CD8-positive, alpha-beta memory T cell (primary cell): ENCODE measurements around the gene RERGL. TPM values are rescaled to one million over a fixed set of nuclear protein-coding genes. Genes with fewer than 3 reads are reported as not detected.

ENCODE experiments used
- CTCF ChIA-PET: fragments of 350-600 bp; sonication (Branson Sonifier 250); formaldehyde crosslinking; loops from one replicate; lab custom pipeline; 2021; ENCODE audit warnings: antibody characterized with exemption; lab: Charles Lee
- POLR2A ChIA-PET: fragments of 350-600 bp; sonication (Branson Sonifier 250); formaldehyde crosslinking; loops from one replicate; lab custom pipeline; 2021; ENCODE audit warnings: antibody characterized with exemption; lab: Charles Lee
- DNase-seq, 5 donors: peaks; one replicate each; pipeline versions ENCODE4 v3.0.0 to v3.0.0-alpha.2; 2020 to 2022; ENCODE audit warnings: mixed read lengths in 1 of 5
- H3K27ac ChIP-seq: one replicate; pipeline ENCODE4 v1.7.0; 2013; ENCODE audit warnings: low read depth, mild to moderate bottlenecking, low read length, moderate library complexity
- H3K27me3 ChIP-seq: 2 replicates; pipeline ENCODE4 v1.7.0; 2013; ENCODE audit warnings: low read length, mild to moderate bottlenecking; ENCODE audit not compliant: insufficient read depth, poor library complexity, severe bottlenecking
- H3K36me3 ChIP-seq: 2 replicates; pipeline ENCODE4 v1.7.0; 2013; ENCODE audit warnings: mild to moderate bottlenecking, low read length, moderate library complexity; ENCODE audit not compliant: insufficient read depth
- H3K4me1 ChIP-seq: 2 replicates; pipeline ENCODE4 v1.7.0; 2013; ENCODE audit warnings: mild to moderate bottlenecking, low read length, moderate library complexity; ENCODE audit not compliant: insufficient read depth
- H3K4me3 ChIP-seq: 2 replicates; pipeline ENCODE4 v1.7.0; 2013; ENCODE audit warnings: mild to moderate bottlenecking, low read length
- H3K9me3 ChIP-seq: 2 replicates; pipeline ENCODE4 v1.7.0; 2013; ENCODE audit warnings: mild to moderate bottlenecking, low read length
- H3K27ac Mint-ChIP-seq, 8 donors: one replicate each; pipeline ENCODE4 v1.8.0; 2020 to 2021; ENCODE audit warnings: mixed read lengths in 8 of 8, mild to moderate bottlenecking in 6 of 8, inconsistent platforms in 3 of 8, moderate library complexity in 3 of 8
- H3K27me3 Mint-ChIP-seq, 2 donors: one replicate each; pipeline ENCODE4 v1.8.0; 2020 to 2021; ENCODE audit warnings: mixed read lengths in 2 of 2, mild to moderate bottlenecking in 1 of 2, moderate library complexity in 1 of 2
- H3K36me3 Mint-ChIP-seq, 3 donors: one replicate each; pipeline ENCODE4 v1.8.0; 2020 to 2021; ENCODE audit warnings: mixed read lengths in 3 of 3, inconsistent platforms in 1 of 3, mild to moderate bottlenecking in 1 of 3
- H3K4me1 Mint-ChIP-seq, 3 donors: one replicate each; pipeline ENCODE4 v1.8.0; 2020 to 2021; ENCODE audit warnings: mixed read lengths in 3 of 3, inconsistent platforms in 1 of 3, mild to moderate bottlenecking in 1 of 3
- H3K4me3 Mint-ChIP-seq, 7 donors: one replicate each; pipeline ENCODE4 v1.8.0; 2020 to 2021; ENCODE audit warnings: mixed read lengths in 7 of 7, mild to moderate bottlenecking in 6 of 7, moderate library complexity in 4 of 7, inconsistent platforms in 2 of 7
- H3K9me3 Mint-ChIP-seq, 5 donors: one replicate each; pipeline ENCODE4 v1.8.0; 2020 to 2022; ENCODE audit warnings: mixed read lengths in 5 of 5, mild to moderate bottlenecking in 3 of 5, moderate library complexity in 2 of 5, inconsistent platforms in 1 of 5
- polyA plus RNA-seq: library from polyadenylated mRNA; unstranded; fragments of 300-500 nt; fragmentation: Illumina TruSeq; gene quantifications from one replicate; pipeline ENCODE4 v1.2.3, GENCODE V29; 2021
- total RNA-seq, 2 experiments: library from RNA; stranded (reverse); gene quantifications; one replicate each; pipeline ENCODE4 v1.2.3, GENCODE V29; 2021

Gene RERGL, protein sequence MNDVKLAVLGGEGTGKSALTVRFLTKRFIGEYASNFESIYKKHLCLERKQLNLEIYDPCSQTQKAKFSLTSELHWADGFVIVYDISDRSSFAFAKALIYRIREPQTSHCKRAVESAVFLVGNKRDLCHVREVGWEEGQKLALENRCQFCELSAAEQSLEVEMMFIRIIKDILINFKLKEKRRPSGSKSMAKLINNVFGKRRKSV
- total RNA-seq (not detected), polyA plus RNA-seq (not detected)

DNA sequence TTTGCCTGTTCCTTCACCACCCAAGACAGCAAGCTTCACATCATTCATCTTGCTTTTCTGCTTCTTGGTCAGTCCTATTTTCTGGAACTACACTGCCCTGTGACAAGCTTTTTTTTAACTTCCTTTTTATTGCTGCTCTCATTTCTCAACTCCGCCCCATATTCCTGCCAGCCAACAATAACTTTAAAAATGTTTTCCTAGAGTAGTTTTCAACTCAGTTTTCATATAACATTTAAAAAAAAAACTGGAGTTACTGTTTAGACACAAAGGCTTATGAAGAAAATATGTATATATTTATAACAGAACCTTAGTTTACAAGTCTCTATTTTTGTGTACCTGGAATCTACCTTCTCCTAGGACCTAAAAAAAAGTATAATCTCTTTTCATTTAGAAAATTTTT, at the start of gene RERGL:
RERGL (minus strand) TSS at position 101 of the 400 bp plus-strand sequence; CDS start at position 48, 53 bp downstream.
- no peak within 1 kb of the TSS for H3K27ac ChIP-seq
- H3K9me3 Mint-ChIP-seq, result peaks cover 1 to 14% (median 10%) of the 10 kb centered on the region in 5 donors
- H3K36me3 Mint-ChIP-seq, result no peaks in the 10 kb centered on the region
- DNase-seq, result no peak
- H3K36me3 ChIP-seq, result no peaks in the 10 kb centered on the region
- no peaks in the 10 kb centered on the region for H3K4me1 Mint-ChIP-seq
- no peaks in the 10 kb centered on the region for H3K9me3 ChIP-seq
- no peak within 1 kb of the TSS for H3K4me3 ChIP-seq
- no peak within 1 kb of the TSS for H3K4me3 Mint-ChIP-seq
- CTCF ChIA-PET, result no interaction called here
- H3K27me3 ChIP-seq, result no peaks in the 10 kb centered on the region
- H3K27me3 Mint-ChIP-seq, result peaks cover 0 to 3% of the 10 kb centered on the region in 2 donors
- H3K27ac Mint-ChIP-seq, result no peak within 1 kb of the TSS
- POLR2A ChIA-PET, result no interaction called here
- H3K4me1 ChIP-seq, result no peaks in the 10 kb centered on the region

DNA sequence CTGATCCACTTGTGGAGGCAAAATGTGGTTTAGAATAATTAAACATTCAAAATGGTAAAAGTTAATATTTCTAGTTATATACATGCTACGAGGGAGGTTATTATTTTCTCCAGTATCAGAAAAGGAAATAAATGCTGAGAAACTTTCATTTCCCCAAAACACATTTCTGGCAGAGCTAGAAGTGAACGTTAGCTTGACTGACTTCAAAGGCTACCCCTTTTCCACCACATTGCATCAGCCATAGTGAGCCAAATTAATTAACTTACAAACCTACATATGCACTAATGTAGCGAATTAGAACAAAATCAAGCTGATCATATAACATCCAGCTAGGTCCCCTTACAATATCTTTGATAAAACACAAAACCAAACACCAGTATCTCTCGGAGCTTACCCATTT, 49.3 kb upstream of the RERGL start:
- H3K9me3 Mint-ChIP-seq, result peaks cover 0 to 2% (median 0%) of the 10 kb centered on the region in 5 donors
- H3K4me3 Mint-ChIP-seq, result no peak overlapping the region
- Histone ChIP-seq H3K36me3 (no peaks in the 10 kb centered on the region), H3K27me3 (no peaks in the 10 kb centered on the region), H3K27ac (no peak overlapping the region), H3K4me3 (no peak overlapping the region), H3K4me1 (no peaks in the 10 kb centered on the region), H3K9me3 (no peaks in the 10 kb centered on the region)
- POLR2A ChIA-PET, result no interaction called here
- H3K27me3 Mint-ChIP-seq, result no peaks in the 10 kb centered on the region
- H3K4me1 Mint-ChIP-seq, result no peaks in the 10 kb centered on the region
- H3K27ac Mint-ChIP-seq, result no peak overlapping the region
- no peaks in the 10 kb centered on the region for H3K36me3 Mint-ChIP-seq
- DNase-seq, result no peak
- CTCF ChIA-PET, result no interaction called here

DNA sequence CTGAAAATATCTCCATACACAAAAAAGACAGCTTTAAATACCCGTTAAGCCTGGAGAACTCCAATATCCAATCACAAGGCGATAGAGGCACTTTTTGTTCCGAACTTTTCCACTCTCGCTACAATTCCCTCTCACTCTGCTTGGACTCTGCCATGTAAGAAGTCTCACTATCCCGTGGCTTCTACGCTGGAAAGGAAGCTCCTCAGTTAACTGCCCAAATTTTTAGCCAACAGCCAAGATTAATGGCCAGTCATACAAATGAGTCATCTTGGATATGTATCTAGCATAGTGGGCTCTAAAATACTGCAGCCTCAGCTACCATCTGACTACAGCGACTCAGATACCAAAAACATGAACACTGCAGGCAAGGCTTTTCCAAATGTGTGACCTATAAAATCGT, 45.5 kb upstream of the RERGL start:
- H3K27me3 ChIP-seq, result no peaks in the 10 kb centered on the region
- H3K4me3 ChIP-seq, result no peak overlapping the region
- peaks cover 0 to 2% of the 10 kb centered on the region in 2 donors for H3K27me3 Mint-ChIP-seq
- no peaks in the 10 kb centered on the region for H3K4me1 ChIP-seq
- no peak for DNase-seq
- H3K4me1 Mint-ChIP-seq, result no peaks in the 10 kb centered on the region
- H3K27ac ChIP-seq, result no peak overlapping the region
- peaks cover 0 to 2% (median 0%) of the 10 kb centered on the region in 5 donors for H3K9me3 Mint-ChIP-seq
- H3K9me3 ChIP-seq, result no peaks in the 10 kb centered on the region
- no peak overlapping the region for H3K4me3 Mint-ChIP-seq
- peak overlapping the region in 1 of 8 donors; percentile 36 for H3K27ac Mint-ChIP-seq
- no peaks in the 10 kb centered on the region for H3K36me3 ChIP-seq
- POLR2A ChIA-PET, result no interaction called here
- H3K36me3 Mint-ChIP-seq, result no peaks in the 10 kb centered on the region
- CTCF ChIA-PET, result no interaction called here

DNA sequence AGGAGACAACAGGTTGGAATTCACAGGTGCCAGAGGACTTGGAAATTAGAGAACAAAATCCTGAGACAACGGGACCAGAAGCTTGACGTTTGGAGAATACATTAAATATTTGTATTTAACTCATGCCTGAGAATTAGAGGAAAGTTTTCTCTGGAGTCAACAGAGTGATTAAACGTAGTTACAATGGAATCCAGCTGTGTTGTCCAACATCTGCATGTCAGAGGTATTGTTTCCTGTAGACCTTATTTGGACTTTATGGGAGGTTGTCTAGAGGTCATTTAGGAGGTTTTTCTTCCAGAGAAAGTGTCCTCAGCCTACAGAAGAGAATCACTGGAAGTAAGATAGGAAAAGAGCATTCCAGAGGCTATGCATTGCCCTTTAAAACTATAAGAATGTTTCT, 45.1 kb upstream of the RERGL start:
- H3K4me1 ChIP-seq, result no peaks in the 10 kb centered on the region
- ChIA-PET POLR2A (no interaction called here), CTCF (no interaction called here)
- DNase-seq, result no peak
- H3K36me3 ChIP-seq, result no peaks in the 10 kb centered on the region
- no peak overlapping the region for H3K4me3 Mint-ChIP-seq
- peak overlapping the region in 1 of 8 donors; percentile 36 for H3K27ac Mint-ChIP-seq
- H3K9me3 Mint-ChIP-seq, result peaks cover 0 to 2% (median 0%) of the 10 kb centered on the region in 5 donors
- no peaks in the 10 kb centered on the region for H3K9me3 ChIP-seq
- H3K27me3 Mint-ChIP-seq, result peaks cover 0 to 2% of the 10 kb centered on the region in 2 donors
- no peak overlapping the region for H3K4me3 ChIP-seq
- H3K36me3 Mint-ChIP-seq, result no peaks in the 10 kb centered on the region
- no peaks in the 10 kb centered on the region for H3K4me1 Mint-ChIP-seq
- H3K27ac ChIP-seq, result no peak overlapping the region
- no peaks in the 10 kb centered on the region for H3K27me3 ChIP-seq

GRCh38 chr12:18130851-18131250, 40.9 kb upstream of the RERGL start:
- Histone ChIP-seq H3K27me3 (no peaks in the 10 kb centered on the region), H3K4me3 (no peak overlapping the region), H3K36me3 (no peaks in the 10 kb centered on the region), H3K9me3 (no peaks in the 10 kb centered on the region), H3K4me1 (no peaks in the 10 kb centered on the region), H3K27ac (no peak overlapping the region)
- peaks cover 0 to 4% (median 0%) of the 10 kb centered on the region in 3 donors for H3K36me3 Mint-ChIP-seq
- CTCF ChIA-PET, result no interaction called here
- peaks cover 7 to 17% (median 14%) of the 10 kb centered on the region in 5 donors for H3K9me3 Mint-ChIP-seq
- H3K27me3 Mint-ChIP-seq, result peaks cover 0 to 2% of the 10 kb centered on the region in 2 donors
- DNase-seq, result no peak
- no peak overlapping the region for H3K4me3 Mint-ChIP-seq
- no peak overlapping the region for H3K27ac Mint-ChIP-seq
- POLR2A ChIA-PET, result no interaction called here
- H3K4me1 Mint-ChIP-seq, result no peaks in the 10 kb centered on the region

GRCh38 chr12:18123707-18124106, 33.7 kb upstream of the RERGL start:
- Histone ChIP-seq H3K9me3 (no peaks in the 10 kb centered on the region), H3K27me3 (no peaks in the 10 kb centered on the region), H3K36me3 (no peaks in the 10 kb centered on the region), H3K4me1 (no peaks in the 10 kb centered on the region), H3K27ac (no peak overlapping the region), H3K4me3 (no peak overlapping the region)
- no peaks in the 10 kb centered on the region for H3K27me3 Mint-ChIP-seq
- no peaks in the 10 kb centered on the region for H3K4me1 Mint-ChIP-seq
- no peak overlapping the region for H3K27ac Mint-ChIP-seq
- ChIA-PET CTCF (no interaction called here), POLR2A (no interaction called here)
- H3K36me3 Mint-ChIP-seq, result no peaks in the 10 kb centered on the region
- no peak for DNase-seq
- no peak overlapping the region for H3K4me3 Mint-ChIP-seq
- H3K9me3 Mint-ChIP-seq, result peaks cover 7 to 15% (median 13%) of the 10 kb centered on the region in 5 donors

- no peak overlapping the region for H3K27ac Mint-ChIP-seq
- H3K4me1 Mint-ChIP-seq, result no peaks in the 10 kb centered on the region
- no peaks in the 10 kb centered on the region for H3K36me3 Mint-ChIP-seq
- H3K9me3 ChIP-seq, result no peaks in the 10 kb centered on the region
- ChIA-PET POLR2A (no interaction called here), CTCF (no interaction called here)
- H3K4me1 ChIP-seq, result no peaks in the 10 kb centered on the region
- H3K27me3 Mint-ChIP-seq, result no peaks in the 10 kb centered on the region
- H3K27me3 ChIP-seq, result no peaks in the 10 kb centered on the region
- H3K4me3 ChIP-seq, result no peak overlapping the region
- H3K36me3 ChIP-seq, result no peaks in the 10 kb centered on the region
- H3K27ac ChIP-seq, result no peak overlapping the region
- no peak for DNase-seq
- no peak overlapping the region for H3K4me3 Mint-ChIP-seq
- peaks cover 0 to 11% (median 2%) of the 10 kb centered on the region in 5 donors for H3K9me3 Mint-ChIP-seq
Measured at GRCh38 chr12:18120899-18121298, 30.9 kb upstream of the RERGL start.

DNA sequence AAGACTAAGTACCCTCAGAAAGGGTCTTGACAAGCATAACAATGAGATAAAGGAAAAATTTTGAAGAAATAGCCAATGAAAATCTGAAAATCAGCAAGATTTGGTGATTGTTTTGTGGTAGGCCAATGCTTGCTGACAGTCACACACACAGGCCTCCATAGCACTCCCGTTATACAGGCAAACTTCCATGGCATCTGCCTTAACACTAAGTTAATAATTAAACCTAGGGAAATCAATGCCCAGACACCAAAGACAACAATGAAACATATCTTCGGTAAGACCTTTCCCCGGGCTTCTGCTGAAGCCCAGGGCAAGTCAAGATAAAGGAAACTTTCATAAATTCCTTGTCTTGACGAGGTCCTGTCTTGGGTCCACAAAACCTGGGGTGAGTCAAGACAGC, 18.6 kb upstream of the RERGL start:
- no peak overlapping the region for H3K27ac ChIP-seq
- Mint-ChIP-seq H3K36me3 (no peaks in the 10 kb centered on the region), H3K9me3 (peaks cover 0 to 6% (median 0%) of the 10 kb centered on the region in 5 donors), H3K27ac (no peak overlapping the region), H3K4me1 (no peaks in the 10 kb centered on the region), H3K4me3 (no peak overlapping the region), H3K27me3 (no peaks in the 10 kb centered on the region)
- no peaks in the 10 kb centered on the region for H3K27me3 ChIP-seq
- DNase-seq, result no peak
- H3K4me3 ChIP-seq, result no peak overlapping the region
- no peaks in the 10 kb centered on the region for H3K4me1 ChIP-seq
- H3K36me3 ChIP-seq, result no peaks in the 10 kb centered on the region
- POLR2A ChIA-PET, result no interaction called here
- H3K9me3 ChIP-seq, result no peaks in the 10 kb centered on the region
- CTCF ChIA-PET, result no interaction called here
